Calu3 (cell line): ENCODE results near the gene EXOSC9. TPM values are rescaled to one million over a fixed set of nuclear protein-coding genes. Genes with fewer than 3 reads are reported as not detected.
A peak's percentile ranks its signal among the peaks of the same experiment; 100 is the strongest.

Source experiments
- BruUV-seq: library from RNA; stranded (reverse); fragments of 400-500 nt; replicated peaks from 2 replicates; lab custom pipeline; 2021; lab: Mats Ljungman, UMichigan
- CTCF ChIA-PET: fragments of 300-600 bp; sonication (Branson Sonifier 250); formaldehyde crosslinking; loops from one replicate; lab custom pipeline; 2022; ENCODE audit warnings: antibody characterized with exemption; lab: Charles Lee
- DNase-seq: peaks from one replicate; pipeline ENCODE4 v3.0.0; 2022
- H3K27ac Mint-ChIP-seq: one replicate; pipeline ENCODE4 v1.8.0; 2022; ENCODE audit warnings: mixed read lengths; ENCODE audit not compliant: unreplicated experiment
- H3K27me3 Mint-ChIP-seq: one replicate; pipeline ENCODE4 v1.8.0; 2022; ENCODE audit warnings: mixed read lengths; ENCODE audit not compliant: unreplicated experiment
- H3K36me3 Mint-ChIP-seq: one replicate; pipeline ENCODE4 v1.8.0; 2022; ENCODE audit warnings: mild to moderate bottlenecking, moderate library complexity, mixed read lengths; ENCODE audit not compliant: insufficient read depth, unreplicated experiment
- H3K4me1 Mint-ChIP-seq: one replicate; pipeline ENCODE4 v1.8.0; 2022; ENCODE audit warnings: mild to moderate bottlenecking, low read depth, mixed read lengths; ENCODE audit not compliant: unreplicated experiment
- H3K4me3 Mint-ChIP-seq: one replicate; pipeline ENCODE4 v1.8.0; 2022; ENCODE audit warnings: mild to moderate bottlenecking, low read depth, moderate library complexity, mixed read lengths; ENCODE audit not compliant: unreplicated experiment
- H3K9me3 Mint-ChIP-seq: one replicate; pipeline ENCODE4 v1.8.0; 2022; ENCODE audit warnings: low read depth, mixed read lengths; ENCODE audit not compliant: unreplicated experiment
- intact Hi-C: fragments of 100-400 bp; cut with micrococcal nuclease; formaldehyde crosslinking; loops from one replicate; pipeline ENCODE4 v1.10.0; 2022; ENCODE audit not compliant: unreplicated experiment
- total RNA-seq: library from RNA; stranded (reverse); gene quantifications from 2 replicates; pipeline ENCODE4 v1.2.3, GENCODE V29; 2022
- TF ChIP-seq, protein P1 (sequence below): fragments of 200-600 bp; IDR thresholded peaks from one replicate; pipeline ENCODE4 v1.8.0; 2022; ENCODE audit warnings: antibody characterized with exemption; ENCODE audit not compliant: unreplicated experiment

EXOSC9 gene
- total RNA-seq, 1 experiment from 2014 or later: 22.3 TPM

DNA sequence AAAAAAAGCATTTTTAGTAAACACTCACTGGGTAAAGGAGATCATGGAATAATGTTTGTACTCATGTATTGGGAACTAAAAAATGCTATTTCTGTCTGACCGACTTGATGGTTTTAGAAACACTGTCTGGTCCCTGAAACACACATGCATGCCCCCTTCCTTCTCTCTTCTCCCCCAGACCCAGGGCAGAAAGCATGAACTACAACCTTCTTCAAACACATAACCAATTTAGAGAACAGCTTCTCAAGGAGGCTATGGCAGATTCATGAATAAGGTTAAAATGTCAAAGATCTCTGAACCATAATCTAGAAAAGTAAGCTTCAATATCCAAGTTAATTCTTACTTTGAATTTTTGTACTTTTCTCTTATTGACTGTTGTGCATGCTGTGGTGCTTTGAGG lies 16.6 kb downstream of the EXOSC9 start:
- intact Hi-C loops: no loop called here
- CTCF ChIA-PET: no interaction called here
- Mint-ChIP-seq H3K27ac (no peak overlapping the region), H3K4me1 (peaks cover 10% of the 10 kb centered on the region), H3K27me3 (no peaks in the 10 kb centered on the region), H3K36me3 (peaks cover 28% of the 10 kb centered on the region), H3K9me3 (no peaks in the 10 kb centered on the region), H3K4me3 (no peak overlapping the region)
- DNase-seq: no peak
- TF ChIP-seq, protein P1, sequence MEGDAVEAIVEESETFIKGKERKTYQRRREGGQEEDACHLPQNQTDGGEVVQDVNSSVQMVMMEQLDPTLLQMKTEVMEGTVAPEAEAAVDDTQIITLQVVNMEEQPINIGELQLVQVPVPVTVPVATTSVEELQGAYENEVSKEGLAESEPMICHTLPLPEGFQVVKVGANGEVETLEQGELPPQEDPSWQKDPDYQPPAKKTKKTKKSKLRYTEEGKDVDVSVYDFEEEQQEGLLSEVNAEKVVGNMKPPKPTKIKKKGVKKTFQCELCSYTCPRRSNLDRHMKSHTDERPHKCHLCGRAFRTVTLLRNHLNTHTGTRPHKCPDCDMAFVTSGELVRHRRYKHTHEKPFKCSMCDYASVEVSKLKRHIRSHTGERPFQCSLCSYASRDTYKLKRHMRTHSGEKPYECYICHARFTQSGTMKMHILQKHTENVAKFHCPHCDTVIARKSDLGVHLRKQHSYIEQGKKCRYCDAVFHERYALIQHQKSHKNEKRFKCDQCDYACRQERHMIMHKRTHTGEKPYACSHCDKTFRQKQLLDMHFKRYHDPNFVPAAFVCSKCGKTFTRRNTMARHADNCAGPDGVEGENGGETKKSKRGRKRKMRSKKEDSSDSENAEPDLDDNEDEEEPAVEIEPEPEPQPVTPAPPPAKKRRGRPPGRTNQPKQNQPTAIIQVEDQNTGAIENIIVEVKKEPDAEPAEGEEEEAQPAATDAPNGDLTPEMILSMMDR: no peak
- no TSS peak for BruUV-seq

DNA sequence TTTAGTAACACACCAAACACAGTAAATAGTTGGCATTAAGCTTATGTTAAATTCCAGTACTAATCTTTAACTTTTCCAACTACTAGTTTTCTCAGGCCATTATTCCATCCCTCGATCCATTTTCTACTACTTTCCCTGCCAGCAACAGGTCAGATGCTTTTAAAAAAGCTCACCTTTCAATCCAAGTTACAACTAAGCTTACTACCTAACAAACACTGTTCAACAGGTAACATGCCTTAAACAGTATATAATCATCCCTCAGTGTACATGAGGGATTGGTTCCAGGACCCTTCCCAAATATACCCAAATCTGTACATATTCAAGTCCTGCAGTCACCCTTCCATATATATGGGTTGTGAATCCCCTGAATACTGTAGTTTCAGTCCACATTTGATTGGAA lies 17.1 kb downstream of the EXOSC9 start:
- Mint-ChIP-seq H3K36me3 (peaks cover 29% of the 10 kb centered on the region), H3K4me3 (no peak overlapping the region), H3K9me3 (no peaks in the 10 kb centered on the region), H3K27me3 (no peaks in the 10 kb centered on the region), H3K27ac (no peak overlapping the region), H3K4me1 (peaks cover 10% of the 10 kb centered on the region)
- intact Hi-C loops: no loop called here
- BruUV-seq: no TSS peak
- TF ChIP-seq, protein P1: no peak
- CTCF ChIA-PET: no interaction called here
- DNase-seq: no peak

DNA sequence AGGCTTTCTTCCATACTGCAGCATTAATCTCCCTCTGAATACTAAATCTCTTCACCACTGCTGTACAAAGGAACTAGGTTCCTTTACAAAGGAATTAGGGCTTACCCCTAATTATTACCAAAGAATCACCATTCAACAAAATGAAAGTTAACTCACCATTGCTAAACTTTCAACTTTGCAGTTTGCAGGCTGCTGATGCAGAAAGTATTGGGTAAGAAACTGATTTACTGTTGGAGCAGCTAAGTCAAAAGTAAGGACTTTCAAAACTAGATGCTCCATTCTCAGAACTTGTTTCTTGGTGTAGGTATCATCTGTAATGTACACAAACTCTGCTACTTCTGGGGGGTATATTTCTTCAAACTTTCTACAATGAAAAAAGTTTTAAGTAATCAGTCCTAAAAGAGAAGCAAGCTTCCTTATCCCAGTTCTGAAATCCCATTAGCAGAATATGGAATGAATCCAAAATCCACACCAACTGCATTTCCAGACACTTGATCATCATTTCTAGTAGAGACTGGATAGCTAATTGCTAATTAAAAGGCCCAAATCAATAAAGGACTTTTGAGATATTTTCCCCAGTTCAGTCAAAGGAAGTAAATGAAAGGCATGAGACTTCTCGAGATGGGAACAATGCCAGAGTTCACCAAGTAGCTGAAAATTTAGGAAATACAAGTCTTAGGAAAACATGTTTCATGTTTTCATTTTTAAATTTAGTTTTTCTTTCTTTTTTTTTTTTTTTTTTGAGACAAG lies 18.3 kb downstream of the EXOSC9 start:
- Mint-ChIP-seq H3K27ac (no peak overlapping the region), H3K27me3 (no peaks in the 10 kb centered on the region), H3K4me1 (peaks cover 10% of the 10 kb centered on the region), H3K4me3 (no peak overlapping the region), H3K9me3 (no peaks in the 10 kb centered on the region), H3K36me3 (peaks cover 39% of the 10 kb centered on the region)
- TF ChIP-seq, protein P1: no peak
- no TSS peak for BruUV-seq
- DNase-seq: no peak
- intact Hi-C loops: no loop called here
- CTCF ChIA-PET: interaction anchor here (0.7 kb wide), 1 partner anchor 576 kb away, joined by 4 read pairs; no protein-coding TSS in a partner anchor

DNA sequence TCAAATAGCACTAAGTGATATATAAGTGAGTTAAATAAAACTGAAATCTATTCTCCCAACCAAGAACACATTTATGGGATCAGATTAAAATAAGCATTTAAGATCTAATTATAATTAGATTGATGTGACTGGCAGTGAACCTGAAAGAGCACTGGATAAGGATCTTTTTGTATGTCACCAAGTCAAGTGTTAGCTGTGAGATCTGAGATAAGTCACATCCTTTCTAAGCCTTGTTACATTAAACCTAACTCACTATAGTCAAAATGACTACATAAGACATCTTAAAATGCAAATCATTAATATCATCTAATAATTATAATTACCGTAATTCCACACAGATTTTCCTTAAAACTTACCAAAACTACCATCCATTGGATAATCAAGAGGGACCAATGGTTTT lies 20.9 kb downstream of the EXOSC9 start:
- BruUV-seq: no TSS peak
- Mint-ChIP-seq H3K36me3 (peaks cover 39% of the 10 kb centered on the region), H3K4me1 (peaks cover 10% of the 10 kb centered on the region), H3K27ac (peak overlapping the region; percentile 85), H3K27me3 (no peaks in the 10 kb centered on the region), H3K9me3 (no peaks in the 10 kb centered on the region), H3K4me3 (peak overlapping the region; percentile 88)
- intact Hi-C loops: no loop called here
- TF ChIP-seq, protein P1: no peak
- DNase-seq: no peak
- CTCF ChIA-PET: no interaction called here
